Retinal pigment epithelial cell (primary cell): ENCODE results near the gene HMGB2.

ENCODE experiments used
- DNase-seq: peaks from one replicate; pipeline ENCODE4 v3.0.0-alpha.2; 2010; ENCODE audit warnings: low read depth
- H3K4me3 ChIP-seq: 2 replicates; pipeline ENCODE4 v1.5.1; 2011; ENCODE audit warnings: mild to moderate bottlenecking, low read length, control low read depth, moderate library complexity
- TF ChIP-seq, protein P1 (sequence below): conservative IDR thresholded peaks from 2 replicates; pipeline ENCODE4 v1.5.1; 2011; ENCODE audit warnings: low read depth, low read length, control low read depth, inconsistent platforms

HMGB2 gene

DNA sequence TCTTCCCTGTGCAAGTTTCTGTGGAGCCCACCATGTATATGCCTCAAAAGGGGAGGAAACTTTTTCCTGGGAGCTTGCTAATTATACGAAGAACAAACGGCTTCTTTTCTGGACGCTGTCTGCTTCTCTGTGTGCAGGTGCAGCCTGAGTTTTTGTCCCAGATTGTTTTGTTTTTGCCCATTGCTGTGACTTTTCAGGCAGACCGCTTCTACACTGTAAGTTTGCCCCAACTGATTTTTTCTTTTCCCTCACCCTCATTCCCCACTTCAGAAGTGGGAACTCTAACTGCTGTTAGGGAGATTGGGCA, 51.9 kb downstream of the HMGB2 start:
- DNase-seq, result no peak
- TF ChIP-seq, protein P1, sequence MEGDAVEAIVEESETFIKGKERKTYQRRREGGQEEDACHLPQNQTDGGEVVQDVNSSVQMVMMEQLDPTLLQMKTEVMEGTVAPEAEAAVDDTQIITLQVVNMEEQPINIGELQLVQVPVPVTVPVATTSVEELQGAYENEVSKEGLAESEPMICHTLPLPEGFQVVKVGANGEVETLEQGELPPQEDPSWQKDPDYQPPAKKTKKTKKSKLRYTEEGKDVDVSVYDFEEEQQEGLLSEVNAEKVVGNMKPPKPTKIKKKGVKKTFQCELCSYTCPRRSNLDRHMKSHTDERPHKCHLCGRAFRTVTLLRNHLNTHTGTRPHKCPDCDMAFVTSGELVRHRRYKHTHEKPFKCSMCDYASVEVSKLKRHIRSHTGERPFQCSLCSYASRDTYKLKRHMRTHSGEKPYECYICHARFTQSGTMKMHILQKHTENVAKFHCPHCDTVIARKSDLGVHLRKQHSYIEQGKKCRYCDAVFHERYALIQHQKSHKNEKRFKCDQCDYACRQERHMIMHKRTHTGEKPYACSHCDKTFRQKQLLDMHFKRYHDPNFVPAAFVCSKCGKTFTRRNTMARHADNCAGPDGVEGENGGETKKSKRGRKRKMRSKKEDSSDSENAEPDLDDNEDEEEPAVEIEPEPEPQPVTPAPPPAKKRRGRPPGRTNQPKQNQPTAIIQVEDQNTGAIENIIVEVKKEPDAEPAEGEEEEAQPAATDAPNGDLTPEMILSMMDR, result no peak

DNA sequence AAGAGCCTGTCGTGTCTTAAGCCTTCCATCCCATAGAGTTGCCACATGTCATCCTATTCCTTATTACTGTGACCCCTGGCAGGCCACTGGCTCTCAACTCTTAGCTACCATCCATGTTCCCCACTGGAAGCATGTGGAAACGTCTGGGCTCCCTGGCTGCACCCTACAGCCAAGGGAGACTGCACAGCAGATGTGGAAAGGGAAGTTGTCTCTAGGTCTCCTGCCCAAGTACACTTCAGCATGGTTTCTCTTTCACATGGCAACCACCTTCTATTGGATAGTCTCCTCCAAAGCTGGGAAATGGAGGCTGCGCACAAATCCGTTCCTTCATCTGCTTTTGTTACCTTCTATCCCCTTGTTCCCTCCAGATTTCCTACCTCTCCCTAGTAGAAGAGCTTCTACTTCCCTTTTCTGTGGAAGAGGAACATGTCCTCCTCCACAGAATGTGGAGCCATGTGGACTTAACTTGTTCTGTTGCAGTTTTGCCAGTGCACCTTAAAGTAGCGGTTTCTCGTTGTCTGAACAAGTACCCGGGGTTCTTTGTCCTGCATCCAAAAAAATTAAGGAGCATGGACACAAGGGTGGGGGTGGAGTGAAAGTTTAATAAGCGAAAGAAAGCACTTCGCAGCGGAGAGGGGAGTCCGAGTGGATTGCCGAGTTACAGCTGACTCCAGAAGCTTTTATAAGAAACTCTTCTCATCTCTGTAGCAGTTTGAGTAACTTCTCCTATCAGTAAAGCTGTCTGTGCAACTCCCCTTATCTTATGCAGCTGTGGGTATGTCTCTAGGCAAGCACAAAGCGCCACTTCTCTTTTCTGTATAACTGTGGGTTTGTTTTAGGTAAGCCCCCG, 52.5 kb downstream of the HMGB2 start:
- DNase-seq, result no peak
- H3K4me3 ChIP-seq, result no peak overlapping the region
- TF ChIP-seq, protein P1, result no peak

More for the DNA sequence above, 51.9 kb downstream of the HMGB2 start:
- H3K4me3 ChIP-seq, result no peak overlapping the region
